Measurements from ENCODE around the gene RCOR1. TPM values are rescaled to one million over a fixed set of nuclear protein-coding genes. Genes with fewer than 3 reads are reported as not detected.
"Not testable (repeated sequence)": the region's sequence is repeated elsewhere in the genome, so short reads cannot be mapped to it uniquely, and the experiment has no call there.

Gene RCOR1
- polyA plus RNA-seq, 1 donor, result 24.2 TPM

GRCh38 chr14:102629808-102630350, 37.4 kb downstream of the RCOR1 start:
- DNase-seq, result no peak
- Histone ChIP-seq H3K36me3 (ENCODE audit: control insufficient read depth, insufficient read depth, low read length) (no peaks in the 10 kb centered on the region), H3K27ac (ENCODE audit: low read length) (no peak overlapping the region), H3K27me3 (ENCODE audit: control insufficient read depth, insufficient read depth, low read length) (no peaks in the 10 kb centered on the region), H3K9me3 (ENCODE audit: control insufficient read depth, low read depth, low read length) (no peaks in the 10 kb centered on the region), H3K4me1 (ENCODE audit: control insufficient read depth, insufficient read depth, low read length) (peaks cover 13% of the 10 kb centered on the region), H3K4me3 (ENCODE audit: low read length) (no peak overlapping the region)
- WGBS (ENCODE audit: insufficient coverage, low lambda C conversion rate), result no CpG with 5 or more reads among the region's 3 CpGs

- H3K36me3 ChIP-seq (ENCODE audit: control insufficient read depth, insufficient read depth, low read length), result no peaks in the 10 kb centered on the region
- H3K9me3 ChIP-seq (ENCODE audit: control insufficient read depth, low read depth, low read length), result no peaks in the 10 kb centered on the region
- peaks cover 13% of the 10 kb centered on the region for H3K4me1 ChIP-seq (ENCODE audit: control insufficient read depth, insufficient read depth, low read length)
- no peak overlapping the region for H3K4me3 ChIP-seq (ENCODE audit: low read length)
- DNase-seq, result peak; percentile 14 to 66
- 0% methylated on average over 1 of the region's 5 CpGs for WGBS (ENCODE audit: insufficient coverage, low lambda C conversion rate)
- no peak overlapping the region for H3K27ac ChIP-seq (ENCODE audit: low read length)
- H3K27me3 ChIP-seq (ENCODE audit: control insufficient read depth, insufficient read depth, low read length), result no peaks in the 10 kb centered on the region
Observed at GRCh38 chr14:102630405-102630804, 38.0 kb downstream of the RCOR1 start.

GRCh38 chr14:102630881-102631280, 38.4 kb downstream of the RCOR1 start:
- Histone ChIP-seq H3K9me3 (ENCODE audit: control insufficient read depth, low read depth, low read length) (no peaks in the 10 kb centered on the region), H3K4me3 (ENCODE audit: low read length) (no peak overlapping the region), H3K27me3 (ENCODE audit: control insufficient read depth, insufficient read depth, low read length) (no peaks in the 10 kb centered on the region), H3K27ac (ENCODE audit: low read length) (no peak overlapping the region), H3K36me3 (ENCODE audit: control insufficient read depth, insufficient read depth, low read length) (no peaks in the 10 kb centered on the region), H3K4me1 (ENCODE audit: control insufficient read depth, insufficient read depth, low read length) (peaks cover 13% of the 10 kb centered on the region)
- DNase-seq, result no peak
- WGBS (ENCODE audit: insufficient coverage, low lambda C conversion rate), result no CpG with 5 or more reads among the region's 8 CpGs

GRCh38 chr14:102633906-102634595, 41.6 kb downstream of the RCOR1 start:
- no peaks in the 10 kb centered on the region for H3K36me3 ChIP-seq (ENCODE audit: control insufficient read depth, insufficient read depth, low read length)
- no peak overlapping the region for H3K27ac ChIP-seq (ENCODE audit: low read length)
- DNase-seq, result no peak
- H3K4me1 ChIP-seq (ENCODE audit: control insufficient read depth, insufficient read depth, low read length), result peaks cover 13% of the 10 kb centered on the region
- H3K27me3 ChIP-seq (ENCODE audit: control insufficient read depth, insufficient read depth, low read length), result no peaks in the 10 kb centered on the region
- WGBS (ENCODE audit: insufficient coverage, low lambda C conversion rate), result no CpG with 5 or more reads among the region's 4 CpGs
- H3K4me3 ChIP-seq (ENCODE audit: low read length), result no peak overlapping the region
- H3K9me3 ChIP-seq (ENCODE audit: control insufficient read depth, low read depth, low read length), result no peaks in the 10 kb centered on the region

GRCh38 chr14:102639611-102640010, 47.2 kb downstream of the RCOR1 start:
- WGBS (ENCODE audit: insufficient coverage, low lambda C conversion rate), result no CpG with 5 or more reads among the region's 6 CpGs

GRCh38 chr14:102644523-102644922, 52.1 kb downstream of the RCOR1 start:
- Histone ChIP-seq H3K36me3 (ENCODE audit: control insufficient read depth, insufficient read depth, low read length) (no peaks in the 10 kb centered on the region), H3K4me3 (ENCODE audit: low read length) (no peak overlapping the region), H3K4me1 (ENCODE audit: control insufficient read depth, insufficient read depth, low read length) (peaks cover 3% of the 10 kb centered on the region), H3K27me3 (ENCODE audit: control insufficient read depth, insufficient read depth, low read length) (no peaks in the 10 kb centered on the region), H3K27ac (ENCODE audit: low read length) (no peak overlapping the region), H3K9me3 (ENCODE audit: control insufficient read depth, low read depth, low read length) (no peaks in the 10 kb centered on the region)
- no peak for DNase-seq
- no CpG with 5 or more reads among the region's 3 CpGs for WGBS (ENCODE audit: insufficient coverage, low lambda C conversion rate)

More at GRCh38 chr14:102639611-102640010, 47.2 kb downstream of the RCOR1 start:
- H3K4me3 ChIP-seq (ENCODE audit: low read length); H3K9me3 ChIP-seq (ENCODE audit: control insufficient read depth, low read depth, low read length); H3K36me3 ChIP-seq (ENCODE audit: control insufficient read depth, insufficient read depth, low read length); H3K4me1 ChIP-seq (ENCODE audit: control insufficient read depth, insufficient read depth, low read length); H3K27me3 ChIP-seq (ENCODE audit: control insufficient read depth, insufficient read depth, low read length); H3K27ac ChIP-seq (ENCODE audit: low read length); DNase-seq: not testable (repeated sequence)

GRCh38 chr14:102645746-102646440, 53.4 kb downstream of the RCOR1 start:
- H3K27me3 ChIP-seq (ENCODE audit: control insufficient read depth, insufficient read depth, low read length), result no peaks in the 10 kb centered on the region
- no peaks in the 10 kb centered on the region for H3K9me3 ChIP-seq (ENCODE audit: control insufficient read depth, low read depth, low read length)
- H3K36me3 ChIP-seq (ENCODE audit: control insufficient read depth, insufficient read depth, low read length), result no peaks in the 10 kb centered on the region
- H3K4me3 ChIP-seq (ENCODE audit: low read length), result no peak overlapping the region
- WGBS (ENCODE audit: insufficient coverage, low lambda C conversion rate), result no CpG with 5 or more reads among the region's 2 CpGs
- no peak for DNase-seq
- no peak overlapping the region for H3K27ac ChIP-seq (ENCODE audit: low read length)
- H3K4me1 ChIP-seq (ENCODE audit: control insufficient read depth, insufficient read depth, low read length), result peaks cover 3% of the 10 kb centered on the region

GRCh38 chr14:102646615-102647014, 54.2 kb downstream of the RCOR1 start:
- Histone ChIP-seq H3K4me3 (ENCODE audit: low read length) (no peak overlapping the region), H3K27ac (ENCODE audit: low read length) (no peak overlapping the region), H3K4me1 (ENCODE audit: control insufficient read depth, insufficient read depth, low read length) (peaks cover 3% of the 10 kb centered on the region), H3K27me3 (ENCODE audit: control insufficient read depth, insufficient read depth, low read length) (no peaks in the 10 kb centered on the region), H3K9me3 (ENCODE audit: control insufficient read depth, low read depth, low read length) (no peaks in the 10 kb centered on the region), H3K36me3 (ENCODE audit: control insufficient read depth, insufficient read depth, low read length) (no peaks in the 10 kb centered on the region)
- no CpG with 5 or more reads among the region's 3 CpGs for WGBS (ENCODE audit: insufficient coverage, low lambda C conversion rate)
- no peak for DNase-seq

GRCh38 chr14:102652194-102652593, 59.7 kb downstream of the RCOR1 start:
- no peaks in the 10 kb centered on the region for H3K4me1 ChIP-seq (ENCODE audit: control insufficient read depth, insufficient read depth, low read length)
- WGBS (ENCODE audit: insufficient coverage, low lambda C conversion rate), result 60% methylated on average over 1 of the region's 3 CpGs

GRCh38 chr14:102654298-102654697, 61.8 kb downstream of the RCOR1 start:
- Histone ChIP-seq H3K4me1 (ENCODE audit: control insufficient read depth, insufficient read depth, low read length) (no peaks in the 10 kb centered on the region), H3K27ac (ENCODE audit: low read length) (no peak overlapping the region)
- WGBS (ENCODE audit: insufficient coverage, low lambda C conversion rate), result no CpG with 5 or more reads among the region's 4 CpGs

More at GRCh38 chr14:102652194-102652593, 59.7 kb downstream of the RCOR1 start:
- no peak for DNase-seq
- Histone ChIP-seq H3K27ac (ENCODE audit: low read length) (no peak overlapping the region), H3K27me3 (ENCODE audit: control insufficient read depth, insufficient read depth, low read length) (no peaks in the 10 kb centered on the region), H3K4me3 (ENCODE audit: low read length) (no peak overlapping the region), H3K36me3 (ENCODE audit: control insufficient read depth, insufficient read depth, low read length) (no peaks in the 10 kb centered on the region), H3K9me3 (ENCODE audit: control insufficient read depth, low read depth, low read length) (no peaks in the 10 kb centered on the region)

More at GRCh38 chr14:102654298-102654697, 61.8 kb downstream of the RCOR1 start:
- H3K9me3 ChIP-seq (ENCODE audit: control insufficient read depth, low read depth, low read length), result no peaks in the 10 kb centered on the region
- H3K36me3 ChIP-seq (ENCODE audit: control insufficient read depth, insufficient read depth, low read length), result no peaks in the 10 kb centered on the region
- no peaks in the 10 kb centered on the region for H3K27me3 ChIP-seq (ENCODE audit: control insufficient read depth, insufficient read depth, low read length)
- DNase-seq, result no peak
- no peak overlapping the region for H3K4me3 ChIP-seq (ENCODE audit: low read length)

Data from large intestine (tissue), 3 donors.